Myocyte (in vitro differentiated cells): ENCODE measurements around the gene FGR. TPM values are rescaled to one million over a fixed set of nuclear protein-coding genes. Genes with fewer than 3 reads are reported as not detected.

Experiments used
- DNase-seq: peaks from one replicate; pipeline ENCODE4 v3.0.0-alpha.2; 2012; ENCODE audit warnings: low read depth
- total RNA-seq: library from RNA; depleted of rRNA; stranded (reverse); fragments of >200 nt; gene quantifications from 2 replicates; pipeline ENCODE4 v1.2.3, GENCODE V29; 2014

The FGR gene
- total RNA-seq, 1 donor from 2014 or later: 0.29 TPM

DNA sequence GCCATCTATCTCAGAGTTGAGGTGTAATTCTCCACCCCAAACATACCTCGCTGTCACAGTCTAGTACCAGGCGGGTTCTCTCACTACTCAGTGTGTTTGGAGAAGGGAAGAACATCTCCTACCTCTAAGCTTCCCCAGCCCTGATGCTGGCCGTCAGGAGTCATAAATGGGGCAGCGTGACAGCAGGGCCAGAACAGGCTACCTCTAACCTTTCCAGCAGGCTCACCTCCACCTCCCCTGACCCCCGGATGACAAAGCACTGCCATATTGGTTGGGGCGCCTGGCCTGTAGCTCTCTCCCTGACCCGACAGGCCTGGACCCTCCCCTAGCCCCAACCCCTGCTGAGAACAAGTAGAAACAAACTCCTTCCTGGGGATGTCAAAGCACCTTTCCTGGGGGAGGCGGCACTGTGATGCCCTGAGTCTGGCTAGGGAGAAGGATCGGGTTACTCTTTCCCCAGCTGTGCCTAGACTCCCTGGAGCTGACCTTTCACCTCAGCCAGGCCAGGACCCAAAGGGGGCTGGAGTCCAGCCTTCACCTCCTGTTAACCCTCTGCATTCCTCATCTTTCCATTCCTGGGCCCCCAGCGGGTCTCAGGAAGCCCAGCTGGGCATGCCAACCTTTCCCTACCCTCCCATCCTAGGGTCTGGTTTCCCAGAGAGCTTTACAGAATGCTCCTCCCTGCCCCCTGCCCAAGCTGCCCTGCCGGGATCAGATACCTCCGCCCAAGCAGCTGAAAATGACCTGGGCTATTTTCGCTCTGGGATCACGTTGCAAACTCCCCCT is 65.3 kb downstream of the FGR start:
- peak; percentile 66 for DNase-seq

DNA sequence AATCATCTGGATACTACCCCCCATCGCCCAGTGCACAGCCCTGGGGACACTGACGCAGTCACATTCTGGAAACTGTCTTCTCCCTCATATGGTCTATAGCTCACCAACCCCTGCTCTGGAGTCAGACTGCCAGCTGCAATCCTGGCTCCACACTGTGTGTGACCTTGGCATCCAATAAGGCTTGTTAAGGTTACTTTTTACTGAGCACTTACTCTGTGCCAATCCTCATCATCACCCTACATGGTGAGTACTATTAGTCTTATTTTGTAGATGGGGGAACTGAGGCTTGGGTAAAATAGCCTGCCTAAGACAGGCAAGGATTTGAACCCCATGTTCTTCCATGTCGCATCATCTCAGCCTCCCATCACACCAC is 65.9 kb downstream of the FGR start:
- DNase-seq: peak; percentile 46

DNA sequence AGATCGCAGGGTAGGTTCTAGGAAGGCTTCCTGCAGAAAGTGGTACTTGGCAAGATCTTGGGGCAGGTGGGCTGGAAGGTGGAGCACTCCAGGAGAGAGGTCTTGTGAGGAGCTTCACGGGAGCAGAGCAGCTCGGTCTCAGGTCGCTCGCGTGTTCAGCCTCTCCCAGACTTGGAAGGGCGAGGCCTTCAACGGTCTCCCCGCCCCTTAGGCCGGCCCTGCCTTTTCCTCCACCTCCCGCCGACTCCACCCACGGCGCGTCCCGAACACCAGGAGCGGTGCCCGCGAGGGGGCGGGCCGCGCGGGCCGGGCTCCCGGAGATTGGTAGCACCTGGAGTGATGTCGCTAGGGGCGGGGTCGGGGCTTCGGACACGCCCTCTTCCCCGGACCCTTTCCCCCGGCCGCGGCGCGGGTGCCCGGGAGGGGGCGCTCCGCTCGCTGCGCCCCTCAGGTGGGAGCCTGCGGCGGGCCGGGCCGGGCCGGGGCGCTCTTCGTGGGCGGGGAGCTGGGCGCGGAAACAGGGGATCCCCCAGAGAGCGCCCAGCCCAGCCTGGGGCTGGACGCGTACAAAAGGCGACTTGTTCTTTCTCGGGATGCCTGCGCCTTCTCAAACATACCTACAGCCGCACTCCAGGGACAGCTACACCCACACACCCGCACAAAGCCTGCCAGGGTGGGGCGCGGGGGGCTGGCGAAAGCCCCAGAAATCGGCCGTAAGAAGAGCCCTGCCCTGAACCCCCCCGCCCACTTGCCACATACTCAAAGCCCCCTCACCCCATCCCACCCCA is 66.5 kb downstream of the FGR start:
- peak; percentile 70 for DNase-seq

DNA sequence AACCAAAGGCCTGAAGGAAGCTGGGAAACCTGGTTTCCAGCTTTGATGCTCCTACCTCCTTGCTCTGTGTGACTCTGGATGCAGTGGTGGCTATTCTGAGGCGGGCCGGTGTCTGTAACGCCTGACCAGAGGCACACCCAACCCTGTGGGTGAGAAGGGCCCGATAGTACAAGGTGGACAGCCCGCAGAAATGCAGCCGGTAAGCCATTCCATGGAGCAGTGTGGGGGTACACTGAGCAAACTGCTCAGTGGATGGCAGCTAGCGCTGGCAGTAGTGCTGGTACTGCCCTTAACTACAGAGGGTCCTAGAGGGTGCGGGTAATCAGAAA is 67.0 kb downstream of the FGR start:
- DNase-seq: no peak

DNA sequence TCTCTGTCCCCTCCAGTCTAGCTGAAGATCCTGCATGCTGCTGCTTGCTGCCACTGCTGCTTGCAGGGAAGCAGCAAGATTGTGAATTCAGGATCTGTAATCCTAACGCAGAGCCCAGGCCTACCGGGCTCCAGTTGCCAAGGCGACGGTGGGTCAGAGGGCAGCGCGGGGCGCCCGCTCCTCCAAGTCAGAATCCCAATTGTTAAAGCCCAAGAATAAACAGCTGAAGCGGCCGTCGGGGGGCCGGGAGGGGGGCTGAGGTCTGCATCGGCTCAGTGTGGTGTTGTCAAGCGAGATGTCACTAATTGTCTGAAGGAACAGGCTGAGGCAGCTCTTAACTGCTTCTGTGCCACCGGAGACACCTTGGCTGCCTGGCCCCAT is 67.8 kb downstream of the FGR start:
- no peak for DNase-seq

DNA sequence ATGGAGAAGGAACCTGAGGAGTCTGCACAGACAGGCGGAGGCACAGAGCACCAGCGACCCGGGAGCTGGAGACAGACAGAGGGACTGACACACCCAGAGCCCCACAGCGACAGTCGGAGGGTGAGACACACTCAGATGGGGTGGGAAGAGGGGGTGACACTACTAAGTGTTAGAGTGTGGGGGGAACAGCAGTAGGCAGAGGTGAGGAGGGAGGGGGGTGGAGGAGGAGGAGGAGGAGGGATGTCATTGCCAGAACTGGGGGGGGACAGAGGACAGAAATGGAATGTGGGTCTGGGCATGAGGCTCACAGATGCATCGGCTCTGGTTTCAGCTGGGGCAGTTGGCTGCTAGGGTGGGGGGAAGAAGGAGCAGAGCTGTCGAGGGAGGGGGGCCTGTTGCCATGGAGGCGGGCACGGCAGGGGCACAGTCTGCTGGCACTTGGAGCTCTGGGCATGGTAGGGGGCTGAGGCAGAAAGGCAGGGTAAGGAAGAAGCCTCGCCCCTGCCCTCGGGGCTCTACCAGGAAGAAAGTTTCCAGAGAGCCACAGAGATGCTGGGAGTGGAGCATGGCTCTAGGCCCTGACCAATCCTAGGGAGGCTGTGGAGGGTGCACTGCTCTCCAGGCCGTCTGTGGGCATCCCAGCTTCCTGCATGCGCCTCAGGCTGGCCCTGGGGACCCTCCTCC is 68.4 kb downstream of the FGR start:
- DNase-seq: peak; percentile 82

DNA sequence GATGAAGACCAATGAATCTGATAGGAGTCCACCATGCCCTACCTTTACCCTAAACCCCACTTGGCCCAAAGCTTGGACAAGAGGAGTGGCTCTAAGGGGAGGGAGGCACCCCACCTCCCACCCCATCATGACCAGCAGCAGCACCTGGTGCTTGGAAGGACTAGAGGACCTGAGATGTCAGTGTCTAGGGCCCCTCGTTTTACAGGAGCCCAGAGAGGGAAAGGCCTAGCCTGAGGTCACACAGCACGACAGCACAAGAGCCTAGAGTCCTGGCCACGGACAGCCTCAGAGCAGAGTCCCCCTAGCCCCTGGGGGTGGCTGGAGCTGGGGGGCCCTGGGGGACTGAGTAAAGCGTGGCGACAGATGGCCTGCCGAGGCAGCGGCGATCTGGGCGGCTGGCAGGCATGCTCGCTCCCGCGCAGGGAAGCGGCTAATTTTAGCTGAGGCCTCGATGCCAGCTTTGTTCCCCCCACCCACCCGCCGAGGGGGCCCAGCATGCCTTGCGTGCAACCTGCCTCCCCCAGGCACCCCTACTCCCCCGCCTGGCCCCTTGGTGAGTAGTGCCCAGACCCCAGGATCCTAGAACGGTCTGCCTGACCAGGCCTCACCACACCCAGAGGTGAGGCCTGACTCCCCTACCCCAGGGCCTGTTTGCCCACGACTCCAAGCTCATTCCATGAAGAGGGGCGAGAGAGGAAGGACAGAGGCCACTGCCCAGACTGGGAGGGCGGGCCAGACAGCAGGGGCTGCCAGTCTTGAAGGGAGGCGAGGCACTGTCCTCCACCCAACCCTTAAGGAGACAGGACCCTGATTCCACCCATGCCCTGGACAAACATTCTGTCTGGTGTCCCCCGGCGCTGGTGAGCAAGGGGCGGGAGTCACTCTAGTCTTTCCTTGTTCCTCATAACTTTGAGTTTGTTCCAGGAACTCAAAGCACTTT is 70.0 kb downstream of the FGR start:
- DNase-seq: peak; percentile 66

DNA sequence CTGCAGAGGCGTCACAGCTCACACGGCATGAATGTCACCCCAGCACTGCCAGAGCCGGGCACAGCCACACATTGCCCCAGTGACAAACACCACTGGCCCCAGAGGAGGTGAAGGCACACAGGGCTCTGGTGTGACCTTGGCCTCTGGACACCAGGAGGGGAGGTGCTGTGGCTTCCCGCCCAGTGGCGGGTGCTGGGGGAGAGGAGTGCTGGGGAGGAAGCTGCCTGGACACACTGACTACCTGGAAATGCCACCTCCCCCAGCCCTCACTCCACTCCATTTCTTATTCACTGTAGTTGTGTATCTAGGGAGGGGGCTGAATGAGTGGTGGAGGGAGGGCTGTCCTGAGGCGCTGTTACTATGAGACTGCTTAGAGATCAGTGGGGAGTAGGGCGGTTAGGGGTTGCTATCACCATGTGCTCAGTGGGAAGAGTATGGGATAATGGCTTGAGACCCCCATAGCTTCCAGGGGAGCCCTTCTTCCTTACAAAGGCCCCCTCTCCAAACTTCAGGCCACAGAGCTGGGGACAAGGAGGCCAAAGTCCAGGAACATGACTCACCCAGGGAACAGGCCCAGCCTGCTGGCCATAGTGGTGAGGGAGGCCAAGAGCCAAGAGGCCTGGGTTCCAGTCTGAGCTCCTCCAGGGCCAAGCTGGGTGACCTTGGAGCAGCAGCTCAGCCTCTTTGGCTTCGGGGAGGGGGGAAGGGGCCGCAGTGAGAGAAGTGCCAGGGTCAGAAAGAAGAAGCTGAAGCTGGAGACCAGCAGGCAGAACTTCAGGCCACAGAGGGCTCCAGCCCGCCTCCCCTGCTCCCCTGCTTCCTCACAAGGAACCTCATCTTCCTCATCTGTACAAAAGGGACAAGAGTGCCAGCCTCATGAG is 71.2 kb downstream of the FGR start:
- peak; percentile 83 for DNase-seq

DNA sequence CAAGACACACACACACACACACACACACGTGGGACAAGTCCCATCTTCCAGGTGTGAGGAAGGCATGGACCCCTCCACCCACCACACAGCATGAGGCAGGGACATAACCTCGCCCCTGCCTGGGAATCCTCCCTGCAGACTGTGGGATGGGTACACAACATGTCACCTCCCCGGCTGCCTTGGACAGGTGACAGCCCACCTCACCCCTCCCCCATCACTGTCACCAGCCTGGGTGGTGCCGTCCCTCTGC is 71.7 kb downstream of the FGR start:
- no peak for DNase-seq

DNA sequence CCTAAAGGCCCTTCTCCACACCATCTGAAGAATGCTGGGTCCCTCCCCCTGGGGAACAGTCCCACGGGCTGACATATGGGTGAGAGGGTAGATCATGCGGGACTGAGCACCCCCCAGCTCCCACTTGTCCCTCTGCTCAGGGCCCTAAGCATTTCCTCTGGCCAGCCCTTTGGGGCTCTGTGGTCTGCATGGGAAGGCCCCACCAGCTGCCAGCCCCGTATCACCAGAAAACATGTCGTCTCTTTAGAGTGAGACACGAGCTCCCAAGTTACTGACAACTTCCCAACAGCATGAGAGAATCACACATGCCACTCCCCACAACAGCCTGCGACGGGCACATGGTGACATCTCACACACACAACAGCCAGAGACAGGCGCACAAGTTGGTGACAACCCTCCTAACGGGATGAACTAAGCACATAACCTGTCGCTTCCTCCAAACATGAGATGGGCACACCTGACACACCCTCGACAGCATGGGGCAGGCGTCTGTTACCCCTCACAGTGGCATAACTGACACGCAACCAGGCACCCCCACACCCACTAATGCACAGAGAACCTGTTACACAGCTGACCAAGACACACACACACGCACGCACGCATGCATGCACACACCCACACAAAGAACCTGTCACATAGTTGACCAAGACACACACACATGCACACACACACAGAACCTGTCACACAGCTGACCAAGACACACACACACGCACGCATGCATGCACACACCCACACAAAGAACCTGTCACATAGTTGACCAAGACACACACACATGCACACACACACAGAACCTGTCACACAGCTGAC is 72.2 kb downstream of the FGR start:
- peak; percentile 77 for DNase-seq

Other genes starting within 250 kb of the FGR start
- gene GPR3, start 242.6 kb downstream of the FGR start, total RNA-seq: 0.16 and 0.72 TPM in 2 replicates
- gene WASF2, start 145.0 kb downstream of the FGR start, total RNA-seq: 17.3 and 18.2 TPM in 2 replicates
- 46.6 and 55.3 TPM in 2 replicates for gene AHDC1, start 31.0 kb downstream of the FGR start, total RNA-seq
- 509 and 774 TPM in 2 replicates for gene IFI6, start 37.0 kb upstream of the FGR start, total RNA-seq
- 22.3 and 33.4 TPM in 2 replicates for gene FAM76A, start 90.8 kb upstream of the FGR start, total RNA-seq
- 42.1 and 43.0 TPM in 2 replicates for gene STX12, start 138.0 kb upstream of the FGR start, total RNA-seq
- gene PPP1R8, start 195.6 kb upstream of the FGR start, total RNA-seq: 37.5 and 48.2 TPM in 2 replicates
- 27.3 and 30.6 TPM in 2 replicates for gene THEMIS2, start 237.4 kb upstream of the FGR start, total RNA-seq